NCI-H82 (cell line): Measurements from ENCODE around the gene COPZ1.

Experiments used
- DNase-seq: peaks from one replicate; lab custom pipeline; 2025; lab: John Stamatoyannopoulos, UW

The COPZ1 gene

GRCh38 chr12:54394281-54394719, 69.4 kb downstream of the COPZ1 start:
- peak; percentile 93 for DNase-seq

GRCh38 chr12:54394986-54395385, 70.1 kb downstream of the COPZ1 start:
- no peak for DNase-seq

- DNase-seq: no peak
These were observed 70.6 kb downstream of the COPZ1 start for GRCh38 chr12:54395545-54395944.

GRCh38 chr12:54397157-54397556, 72.2 kb downstream of the COPZ1 start:
- DNase-seq: no peak

GRCh38 chr12:54398218-54398617, 73.3 kb downstream of the COPZ1 start:
- DNase-seq: no peak

- peak; percentile 88 for DNase-seq
These were observed 74.3 kb downstream of the COPZ1 start for GRCh38 chr12:54398995-54399793.

GRCh38 chr12:54401119-54401518, 76.2 kb downstream of the COPZ1 start:
- DNase-seq: peak; percentile 37
